ENCODE measurements around the gene CFB.
"Not testable (repeated sequence)": the region's sequence is repeated elsewhere in the genome, so short reads cannot be mapped to it uniquely, and the experiment has no call there.

CFB gene

DNA sequence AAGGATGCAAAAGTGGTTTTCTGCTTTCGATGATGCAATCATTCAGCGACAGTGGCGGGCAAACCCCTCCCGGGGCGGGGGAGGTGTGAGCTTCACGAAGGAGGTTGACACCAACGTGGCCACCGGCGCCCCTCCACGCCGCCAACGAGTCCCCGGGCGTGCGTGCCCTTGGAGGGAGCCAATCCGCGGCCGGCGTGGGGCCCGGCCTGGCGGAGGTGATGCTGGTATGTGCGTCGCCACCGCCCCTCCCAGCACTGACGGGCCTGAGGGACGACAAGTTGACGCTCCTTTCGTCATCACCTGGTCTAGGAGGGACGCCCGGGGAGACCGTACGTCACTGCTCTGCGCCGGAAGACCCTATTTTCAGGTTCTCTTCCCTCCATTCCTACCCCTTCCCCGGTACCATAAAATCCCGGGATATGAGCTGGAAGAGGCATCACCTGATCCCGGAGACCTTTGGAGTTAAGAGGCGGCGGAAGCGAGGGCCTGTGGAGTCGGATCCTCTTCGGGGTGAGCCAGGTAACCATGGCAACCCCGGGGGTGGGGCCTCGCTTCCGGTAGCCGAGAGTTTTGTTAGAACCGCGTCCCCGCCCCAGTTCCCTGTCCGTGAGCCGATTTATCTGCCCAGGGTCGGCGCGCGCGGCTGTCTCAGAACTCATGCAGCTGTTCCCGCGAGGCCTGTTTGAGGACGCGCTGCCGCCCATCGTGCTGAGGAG is 26.3 kb downstream of the CFB start, which contains the start of gene DXO:
Gene DXO (minus strand): TSS at position 146 of the 716 bp plus-strand sequence. CDS start 463 bp downstream, outside the sequence.
- peak; percentile 96 for DNase-seq

- DNase-seq, result no peak
Observed at GRCh38 chr6:31972709-31973350, 26.9 kb downstream of the CFB start.

GRCh38 chr6:31976065-31976464 is 30.2 kb downstream of the CFB start:
- DNase-seq, result not testable (repeated sequence)

DNA sequence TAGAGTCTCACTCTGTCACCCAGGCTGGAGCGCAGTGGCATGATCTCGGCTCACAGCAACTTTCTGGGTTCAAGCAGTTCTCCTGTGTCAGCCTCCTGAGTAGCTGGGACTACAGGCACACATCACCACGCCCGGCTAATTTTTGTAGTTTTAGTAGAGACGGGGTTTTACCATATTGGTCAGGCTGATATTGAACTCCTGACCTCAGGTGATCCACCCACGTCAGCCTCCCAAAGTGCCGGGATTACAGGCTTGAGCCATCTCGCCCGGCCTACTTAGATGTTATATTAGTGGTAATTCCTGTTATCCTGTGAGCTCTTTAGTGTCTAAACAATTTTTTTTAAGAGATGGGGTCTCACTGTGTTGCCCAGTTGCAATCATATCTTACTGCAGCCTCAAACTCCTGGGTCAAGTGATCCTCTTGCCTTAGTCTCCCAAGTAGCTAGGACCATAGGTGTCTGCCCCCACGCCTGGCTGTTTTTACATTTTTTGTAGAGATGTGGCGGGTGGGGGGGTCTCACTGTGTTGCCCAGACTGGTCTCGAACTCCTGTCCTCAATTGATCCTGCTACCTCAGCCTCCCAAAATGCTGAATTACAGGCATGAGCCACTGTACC is 32.0 kb downstream of the CFB start:
- no peak for DNase-seq

DNA sequence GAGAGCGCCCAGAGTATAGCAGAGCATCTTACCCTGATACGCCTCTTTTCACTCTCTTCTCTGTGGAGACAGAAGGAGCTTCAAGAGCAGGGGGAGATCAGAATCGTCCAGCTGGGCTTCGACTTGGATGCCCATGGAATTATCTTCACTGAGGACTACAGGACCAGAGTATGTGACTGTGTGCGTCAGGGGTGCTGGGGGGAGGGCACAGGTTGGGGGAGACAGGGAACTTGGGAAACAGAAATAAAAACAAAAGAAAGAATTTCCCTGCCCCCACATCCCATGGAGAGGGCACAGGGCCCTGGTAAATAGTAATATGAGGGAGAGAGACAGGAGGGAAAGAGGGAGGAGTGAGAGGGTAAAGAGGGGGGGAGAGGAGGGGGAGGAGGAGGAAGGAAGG is 32.9 kb downstream of the CFB start:
- DNase-seq, result no peak

DNA sequence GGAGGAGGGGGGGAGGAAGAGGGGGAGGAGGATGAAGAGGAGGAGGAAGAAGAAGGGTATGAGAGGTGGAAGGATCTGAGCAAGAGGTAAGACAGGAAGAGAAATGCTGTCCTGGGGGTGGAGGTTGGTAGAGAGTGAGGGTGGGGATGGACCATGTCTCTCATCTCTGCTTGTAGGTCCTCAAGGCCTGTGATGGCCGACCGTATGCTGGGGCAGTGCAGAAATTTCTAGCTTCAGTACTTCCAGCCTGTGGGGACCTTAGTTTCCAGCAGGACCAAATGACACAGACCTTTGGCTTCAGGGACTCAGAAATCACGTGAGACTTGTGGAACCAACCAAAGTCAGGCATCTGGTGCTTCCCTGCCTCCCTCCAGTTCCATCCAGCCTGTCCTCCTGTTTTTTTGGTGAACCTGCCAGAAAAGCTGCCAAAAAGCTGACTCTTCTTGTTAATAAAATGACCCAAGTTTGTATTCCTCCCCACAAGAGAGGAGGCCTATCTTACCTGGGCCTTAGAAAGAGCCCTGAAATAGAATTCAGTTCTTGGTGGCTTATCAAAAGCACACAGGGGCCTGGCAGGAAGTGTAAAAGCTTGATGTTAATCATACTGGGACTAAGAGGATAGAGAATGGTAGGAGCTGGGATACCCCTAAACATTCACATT is 33.5 kb downstream of the CFB start:
- no peak for DNase-seq

DNA sequence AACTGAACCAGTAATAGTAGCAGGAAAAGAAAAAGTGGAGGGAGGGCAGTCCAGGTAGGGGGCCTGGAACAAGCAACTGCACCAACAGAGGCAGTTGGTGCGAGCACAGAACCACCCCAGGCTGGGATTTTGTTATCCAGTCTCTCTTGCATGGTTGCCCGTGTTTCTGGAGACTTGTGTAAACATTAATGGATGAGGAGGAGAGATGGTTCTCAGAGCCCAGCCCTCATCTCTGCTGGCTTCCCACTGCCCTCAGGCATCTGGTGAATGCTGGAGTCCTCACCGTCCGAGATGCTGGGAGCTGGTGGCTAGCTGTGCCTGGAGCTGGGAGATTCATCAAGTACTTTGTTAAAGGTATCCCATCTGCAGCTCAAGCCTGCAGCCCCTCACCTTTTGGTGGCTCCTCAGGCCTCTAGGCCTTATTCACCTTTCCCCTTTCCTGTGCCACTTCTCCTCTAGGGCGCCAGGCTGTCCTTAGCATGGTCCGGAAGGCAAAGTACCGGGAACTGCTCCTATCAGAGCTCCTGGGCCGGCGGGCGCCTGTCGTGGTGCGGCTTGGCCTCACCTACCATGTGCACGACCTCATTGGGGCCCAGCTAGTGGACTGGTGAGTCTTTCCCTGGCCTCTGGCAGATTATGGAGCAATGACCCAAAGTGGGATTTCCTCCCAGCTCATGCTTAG is 34.4 kb downstream of the CFB start:
- not testable (repeated sequence) for DNase-seq

- DNase-seq, result not testable (repeated sequence)
Observed at GRCh38 chr6:31980998-31981397, 35.1 kb downstream of the CFB start.

GRCh38 chr6:31981744-31982143 is 35.8 kb downstream of the CFB start, which contains the start of gene C4A:
Gene C4A (plus strand): TSS chr6:31982057. CDS start chr6:31982108, 51 bp downstream.
- DNase-seq, result not testable (repeated sequence)

DNA sequence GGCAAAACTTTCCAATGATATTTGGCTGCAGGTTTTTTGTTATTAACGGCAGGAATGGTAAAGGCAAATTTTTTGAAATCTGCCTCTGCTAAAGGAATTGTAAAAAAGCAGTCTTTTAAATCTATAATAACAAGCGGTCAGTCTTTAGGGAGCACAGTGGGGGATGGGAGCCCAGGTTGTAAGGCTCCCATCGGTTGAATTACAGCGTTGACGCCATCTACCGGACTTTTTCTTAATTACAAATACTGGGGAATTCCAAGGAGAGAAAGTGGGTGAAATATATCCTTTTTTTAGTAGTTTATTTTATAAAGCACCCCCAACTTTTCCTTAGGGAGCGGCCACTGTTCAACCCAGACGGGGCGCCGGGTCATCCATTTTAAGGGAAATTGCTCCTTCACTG is 43.5 kb downstream of the CFB start:
- DNase-seq, result not testable (repeated sequence)

- not testable (repeated sequence) for DNase-seq
Observed at GRCh38 chr6:31994421-31994820, 48.5 kb downstream of the CFB start.

DNA sequence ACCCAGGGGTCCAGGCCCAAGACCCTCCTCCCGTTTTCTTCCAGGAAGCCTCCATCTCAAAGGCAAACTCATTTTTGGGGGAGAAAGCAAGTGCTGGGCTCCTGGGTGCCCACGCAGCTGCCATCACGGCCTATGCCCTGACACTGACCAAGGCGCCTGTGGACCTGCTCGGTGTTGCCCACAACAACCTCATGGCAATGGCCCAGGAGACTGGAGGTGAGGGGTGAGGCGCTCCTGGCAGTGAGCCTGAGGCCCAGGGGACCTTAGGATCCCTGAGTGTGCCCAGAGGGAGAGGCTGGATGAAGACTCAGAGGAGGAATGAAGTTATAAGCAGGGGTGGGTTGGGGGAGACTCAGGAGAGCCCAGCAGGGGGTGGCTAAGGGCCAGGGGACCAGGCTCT is 50.5 kb downstream of the CFB start:
- not testable (repeated sequence) for DNase-seq
